Putamen (tissue), 1 donor: Measurements from ENCODE around the gene GCN1.
"Not testable (repeated sequence)": the region's sequence is repeated elsewhere in the genome, so short reads cannot be mapped to it uniquely, and the experiment has no call there.

Experiments
- DNase-seq: peaks from one replicate; pipeline ENCODE4 v3.0.0-alpha.2; 2016; ENCODE audit warnings: low spot score

The GCN1 gene

GRCh38 chr12:120194534-120195395 lies at the start of gene GCN1:
Gene GCN1, minus strand, starts transcription at chr12:120194715. Its CDS starts 18 bp downstream, at chr12:120194697.
- DNase-seq = peak; percentile 84

GRCh38 chr12:120242971-120243699 lies 48.6 kb upstream of the GCN1 start:
- no peak for DNase-seq

- DNase-seq = no peak
These were observed 47.8 kb upstream of the GCN1 start for GRCh38 chr12:120242275-120242799.

- no peak for DNase-seq
These were observed 47.2 kb upstream of the GCN1 start for GRCh38 chr12:120241561-120242274.

- DNase-seq = no peak
These were observed 45.9 kb upstream of the GCN1 start for GRCh38 chr12:120240495-120240833.

- DNase-seq = no peak
These were observed 45.4 kb upstream of the GCN1 start for GRCh38 chr12:120239776-120240494.

- no peak for DNase-seq
These were observed 44.4 kb upstream of the GCN1 start for GRCh38 chr12:120238839-120239445.

GRCh38 chr12:120238217-120238616 lies 43.7 kb upstream of the GCN1 start:
- no peak for DNase-seq

GRCh38 chr12:120237360-120238171 lies 43.1 kb upstream of the GCN1 start:
- no peak for DNase-seq

- not testable (repeated sequence) for DNase-seq
These were observed 42.3 kb upstream of the GCN1 start for GRCh38 chr12:120236809-120237208.

- DNase-seq = no peak
These were observed 41.1 kb upstream of the GCN1 start for GRCh38 chr12:120235369-120236323.

- DNase-seq = peak; percentile 73
These were observed 40.3 kb upstream of the GCN1 start for GRCh38 chr12:120234643-120235368.

GRCh38 chr12:120231316-120232011 lies 36.9 kb upstream of the GCN1 start:
- DNase-seq = no peak

- DNase-seq = no peak
These were observed 36.4 kb upstream of the GCN1 start for GRCh38 chr12:120230974-120231315.

- DNase-seq = no peak
These were observed 35.9 kb upstream of the GCN1 start for GRCh38 chr12:120230326-120230973.

- DNase-seq = no peak
These were observed 35.2 kb upstream of the GCN1 start for GRCh38 chr12:120229487-120230325.

GRCh38 chr12:120229071-120229486 lies 34.6 kb upstream of the GCN1 start:
- no peak for DNase-seq
